ENCODE data around the gene HCFC1R1. TPM values are rescaled to one million over a fixed set of nuclear protein-coding genes. Genes with fewer than 3 reads are reported as not detected.

HCFC1R1 gene
- total and polyA plus RNA-seq, 2 of the 8 experiments (the other 6 are each of a cell fraction or from before 2014, with no cell fraction given): 72.7 to 138 TPM

DNA sequence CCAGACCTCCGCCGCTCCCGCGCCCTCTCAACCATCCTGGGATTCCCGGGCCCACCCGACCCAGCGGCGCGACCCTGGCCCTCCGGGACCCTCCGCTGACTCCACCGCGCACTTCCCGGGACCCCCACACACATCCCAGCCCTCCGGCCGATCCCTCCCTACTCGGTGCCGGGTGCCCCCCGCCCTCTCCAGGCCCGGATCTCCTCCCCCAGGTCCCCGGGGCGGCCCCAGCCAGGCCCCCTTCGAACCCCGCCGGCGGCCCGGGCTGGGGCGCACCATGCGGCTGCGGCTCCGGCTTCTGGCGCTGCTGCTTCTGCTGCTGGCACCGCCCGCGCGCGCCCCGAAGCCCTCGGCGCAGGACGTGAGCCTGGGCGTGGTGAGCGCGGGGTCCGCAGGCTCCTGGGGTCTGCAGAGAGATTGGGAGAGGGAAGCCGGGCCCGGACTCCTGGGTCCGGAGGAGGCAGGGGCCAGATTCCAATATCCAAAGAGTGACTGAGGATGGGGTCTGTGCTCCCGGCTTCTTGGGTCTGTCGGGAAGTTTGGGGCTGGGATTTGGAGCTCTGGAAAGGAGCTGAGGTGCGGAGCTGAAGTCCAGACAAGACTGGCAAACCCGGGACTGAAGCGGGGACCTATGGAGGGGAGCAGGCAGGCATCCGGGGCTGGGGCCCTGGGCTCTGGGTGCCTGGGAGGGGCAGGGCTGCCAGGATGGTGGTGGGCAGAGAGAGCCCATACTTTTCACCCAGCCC, 23.1 kb upstream of the HCFC1R1 start (continued):
- TF ChIP-seq KDM5A (IDR thresholded peaks at IDR 0.05; ENCODE audit: low read length) (no peak), SAP30 (IDR thresholded peaks at IDR 0.05; ENCODE audit: insufficient read depth, insufficient replicate concordance, low read length) (no peak)

Measured in H1 (cell line).